Measurements from ENCODE around the gene SH3TC1.

DNA sequence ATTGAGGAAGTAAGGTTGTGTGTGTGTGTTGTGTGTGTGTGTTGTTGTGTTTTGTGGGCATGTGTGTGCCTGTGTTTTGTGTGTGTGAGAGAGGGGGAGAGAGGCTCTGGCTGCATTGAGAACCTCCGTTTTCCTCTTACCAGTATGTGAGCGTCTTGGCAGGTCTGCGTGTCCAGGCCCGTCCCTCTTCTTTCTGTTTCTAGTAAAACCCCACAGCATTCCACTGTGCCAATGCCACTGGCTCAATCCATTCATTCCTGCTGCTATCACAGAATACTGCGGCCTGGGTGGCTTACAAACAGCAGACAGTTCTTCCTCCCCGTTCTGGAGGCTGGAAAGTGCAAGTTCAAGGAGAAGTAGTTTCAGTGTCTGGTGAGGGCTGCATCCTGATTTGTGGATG is 55.0 kb downstream of the SH3TC1 start:
- TF ChIP-seq YY1 (IDR thresholded peaks at IDR 0.05) (no peak), NR2F2 (IDR thresholded peaks at IDR 0.05) (no peak), SP1 (IDR thresholded peaks at IDR 0.05) (no peak), EGR1 (IDR thresholded peaks at IDR 0.05; ENCODE audit: low read depth in 2 of 2) (no peak), TAF1 (conservative IDR thresholded peaks at IDR 0.05) (no peak)
- TF ChIP-seq, protein P1, sequence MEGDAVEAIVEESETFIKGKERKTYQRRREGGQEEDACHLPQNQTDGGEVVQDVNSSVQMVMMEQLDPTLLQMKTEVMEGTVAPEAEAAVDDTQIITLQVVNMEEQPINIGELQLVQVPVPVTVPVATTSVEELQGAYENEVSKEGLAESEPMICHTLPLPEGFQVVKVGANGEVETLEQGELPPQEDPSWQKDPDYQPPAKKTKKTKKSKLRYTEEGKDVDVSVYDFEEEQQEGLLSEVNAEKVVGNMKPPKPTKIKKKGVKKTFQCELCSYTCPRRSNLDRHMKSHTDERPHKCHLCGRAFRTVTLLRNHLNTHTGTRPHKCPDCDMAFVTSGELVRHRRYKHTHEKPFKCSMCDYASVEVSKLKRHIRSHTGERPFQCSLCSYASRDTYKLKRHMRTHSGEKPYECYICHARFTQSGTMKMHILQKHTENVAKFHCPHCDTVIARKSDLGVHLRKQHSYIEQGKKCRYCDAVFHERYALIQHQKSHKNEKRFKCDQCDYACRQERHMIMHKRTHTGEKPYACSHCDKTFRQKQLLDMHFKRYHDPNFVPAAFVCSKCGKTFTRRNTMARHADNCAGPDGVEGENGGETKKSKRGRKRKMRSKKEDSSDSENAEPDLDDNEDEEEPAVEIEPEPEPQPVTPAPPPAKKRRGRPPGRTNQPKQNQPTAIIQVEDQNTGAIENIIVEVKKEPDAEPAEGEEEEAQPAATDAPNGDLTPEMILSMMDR (IDR thresholded peaks at IDR 0.05; ENCODE audit: low read depth, low read length, missing input control), result no peak
- TF ChIP-seq, protein P2, sequence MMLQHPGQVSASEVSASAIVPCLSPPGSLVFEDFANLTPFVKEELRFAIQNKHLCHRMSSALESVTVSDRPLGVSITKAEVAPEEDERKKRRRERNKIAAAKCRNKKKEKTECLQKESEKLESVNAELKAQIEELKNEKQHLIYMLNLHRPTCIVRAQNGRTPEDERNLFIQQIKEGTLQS (IDR thresholded peaks at IDR 0.05), result no peak
- TF ChIP-seq, protein P3, sequence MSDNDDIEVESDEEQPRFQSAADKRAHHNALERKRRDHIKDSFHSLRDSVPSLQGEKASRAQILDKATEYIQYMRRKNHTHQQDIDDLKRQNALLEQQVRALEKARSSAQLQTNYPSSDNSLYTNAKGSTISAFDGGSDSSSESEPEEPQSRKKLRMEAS (IDR thresholded peaks at IDR 0.05), result no peak
- TF ChIP-seq, protein P4, sequence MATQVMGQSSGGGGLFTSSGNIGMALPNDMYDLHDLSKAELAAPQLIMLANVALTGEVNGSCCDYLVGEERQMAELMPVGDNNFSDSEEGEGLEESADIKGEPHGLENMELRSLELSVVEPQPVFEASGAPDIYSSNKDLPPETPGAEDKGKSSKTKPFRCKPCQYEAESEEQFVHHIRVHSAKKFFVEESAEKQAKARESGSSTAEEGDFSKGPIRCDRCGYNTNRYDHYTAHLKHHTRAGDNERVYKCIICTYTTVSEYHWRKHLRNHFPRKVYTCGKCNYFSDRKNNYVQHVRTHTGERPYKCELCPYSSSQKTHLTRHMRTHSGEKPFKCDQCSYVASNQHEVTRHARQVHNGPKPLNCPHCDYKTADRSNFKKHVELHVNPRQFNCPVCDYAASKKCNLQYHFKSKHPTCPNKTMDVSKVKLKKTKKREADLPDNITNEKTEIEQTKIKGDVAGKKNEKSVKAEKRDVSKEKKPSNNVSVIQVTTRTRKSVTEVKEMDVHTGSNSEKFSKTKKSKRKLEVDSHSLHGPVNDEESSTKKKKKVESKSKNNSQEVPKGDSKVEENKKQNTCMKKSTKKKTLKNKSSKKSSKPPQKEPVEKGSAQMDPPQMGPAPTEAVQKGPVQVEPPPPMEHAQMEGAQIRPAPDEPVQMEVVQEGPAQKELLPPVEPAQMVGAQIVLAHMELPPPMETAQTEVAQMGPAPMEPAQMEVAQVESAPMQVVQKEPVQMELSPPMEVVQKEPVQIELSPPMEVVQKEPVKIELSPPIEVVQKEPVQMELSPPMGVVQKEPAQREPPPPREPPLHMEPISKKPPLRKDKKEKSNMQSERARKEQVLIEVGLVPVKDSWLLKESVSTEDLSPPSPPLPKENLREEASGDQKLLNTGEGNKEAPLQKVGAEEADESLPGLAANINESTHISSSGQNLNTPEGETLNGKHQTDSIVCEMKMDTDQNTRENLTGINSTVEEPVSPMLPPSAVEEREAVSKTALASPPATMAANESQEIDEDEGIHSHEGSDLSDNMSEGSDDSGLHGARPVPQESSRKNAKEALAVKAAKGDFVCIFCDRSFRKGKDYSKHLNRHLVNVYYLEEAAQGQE (IDR thresholded peaks at IDR 0.05), result no peak
